Neural cell (in vitro differentiated cells): ENCODE results near the gene CHST6. TPM values are rescaled to one million over a fixed set of nuclear protein-coding genes. Genes with fewer than 3 reads are reported as not detected.
"Not testable (repeated sequence)": the region's sequence is repeated elsewhere in the genome, so short reads cannot be mapped to it uniquely, and the experiment has no call there.

ENCODE experiments used
- H2AFZ ChIP-seq: fragments of 200-600, 300-800 bp; sonication (generic), shearing (Covaris generic); 2 replicates; pipeline ENCODE4 v1.6.0; 2014; ENCODE audit warnings: low read depth, mild to moderate bottlenecking, antibody characterized with exemption, low read length, moderate library complexity
- H3F3A ChIP-seq: fragments of 200-600 bp; shearing (Covaris generic); 2 replicates; pipeline ENCODE4 v1.6.1; 2016; ENCODE audit warnings: mild to moderate bottlenecking, moderate library complexity, mixed read lengths, antibody characterized with exemption, low read length; ENCODE audit not compliant: insufficient read depth, poor library complexity, severe bottlenecking
- H3K27ac ChIP-seq: fragments of 200-600, 300-800 bp; sonication (generic), shearing (Covaris generic); 2 replicates; pipeline ENCODE4 v1.5.1; 2014; ENCODE audit warnings: mild to moderate bottlenecking, low read length, moderate library complexity
- H3K27me3 ChIP-seq: fragments of 300-800, 200-600 bp; sonication (generic), shearing (Covaris generic); 2 replicates; pipeline ENCODE4 v1.6.0; 2014; ENCODE audit warnings: mild to moderate bottlenecking, low read depth, low read length, moderate library complexity; ENCODE audit not compliant: insufficient read depth
- H3K36me3 ChIP-seq: fragments of 300-800, 200-600 bp; sonication (generic), shearing (Covaris generic); 2 replicates; pipeline ENCODE4 v1.5.1; 2014; ENCODE audit warnings: mild to moderate bottlenecking, antibody characterized with exemption, low read length, moderate library complexity; ENCODE audit not compliant: insufficient read depth
- H3K4me2 ChIP-seq: fragments of 300-800, 200-600 bp; sonication (generic), shearing (Covaris generic); 2 replicates; pipeline ENCODE4 v1.6.0; 2014; ENCODE audit warnings: mild to moderate bottlenecking, low read length
- H3K4me3 ChIP-seq: fragments of 300-800, 200-600 bp; sonication (generic), shearing (Covaris generic); 2 replicates; pipeline ENCODE4 v1.5.1; 2014; ENCODE audit warnings: mild to moderate bottlenecking, low read length, moderate library complexity
- H3K79me2 ChIP-seq: fragments of 200-600 bp; shearing (Covaris generic); replicated peaks from 2 replicates; pipeline ENCODE4 v1.6.0; 2014; ENCODE audit warnings: mild to moderate bottlenecking, low read length, moderate library complexity; ENCODE audit not compliant: insufficient read depth
- H3K9ac ChIP-seq: fragments of 300-800, 200-600 bp; sonication (generic), shearing (Covaris generic); 2 replicates; pipeline ENCODE4 v1.6.1; 2016; ENCODE audit warnings: mild to moderate bottlenecking, low read length, mixed read lengths
- H3K9me2 ChIP-seq: fragments of 200-600 bp; shearing (Covaris generic); 2 replicates; pipeline ENCODE4 v1.6.1; 2016; ENCODE audit warnings: mild to moderate bottlenecking, low read length, mixed read lengths; ENCODE audit not compliant: insufficient read depth
- H3K9me3 ChIP-seq: fragments of 200-600, 300-800 bp; sonication (generic), shearing (Covaris generic); 2 replicates; pipeline ENCODE4 v1.6.1; 2016; ENCODE audit warnings: mild to moderate bottlenecking, mixed run types, low read length, moderate library complexity, mixed read lengths
- H4K20me1 ChIP-seq: fragments of 200-600 bp; shearing (Covaris generic); 2 replicates; pipeline ENCODE4 v1.6.1; 2016; ENCODE audit warnings: mild to moderate bottlenecking, mixed run types; ENCODE audit not compliant: insufficient read depth
- EP300 ChIP-seq: fragments of 450-650 bp; conservative IDR thresholded peaks from 2 replicates; pipeline ENCODE4 v1.6.1; 2014; ENCODE audit warnings: antibody characterized with exemption, mild to moderate bottlenecking, moderate library complexity; ENCODE audit not compliant: poor library complexity, severe bottlenecking
- EZH2 ChIP-seq: fragments of 200-600, 300-800 bp; shearing (Covaris generic), sonication (generic); IDR thresholded peaks from 2 replicates; pipeline ENCODE4 v1.6.1; 2014; ENCODE audit warnings: antibody characterized with exemption, low read length, borderline replicate concordance, mild to moderate bottlenecking; ENCODE audit not compliant: insufficient read depth, poor library complexity, severe bottlenecking
- MXI1 ChIP-seq: fragments of 450-650 bp; conservative IDR thresholded peaks from 2 replicates; pipeline ENCODE4 v1.6.1; 2014; ENCODE audit warnings: antibody characterized with exemption, mild to moderate bottlenecking; ENCODE audit not compliant: poor library complexity, severe bottlenecking
- POLR2AphosphoS5 ChIP-seq: IDR thresholded peaks from 2 replicates; pipeline ENCODE4 v1.6.1; 2012
- RAD21 ChIP-seq: fragments of 450-650 bp; conservative IDR thresholded peaks from 2 replicates; pipeline ENCODE4 v1.6.1; 2014; ENCODE audit warnings: antibody characterized with exemption, mild to moderate bottlenecking, moderate library complexity
- SMC3 ChIP-seq: fragments of 450-650 bp; conservative IDR thresholded peaks from 2 replicates; pipeline ENCODE4 v1.6.1; 2014; ENCODE audit warnings: antibody characterized with exemption, mild to moderate bottlenecking, moderate library complexity; ENCODE audit not compliant: poor library complexity
- TAF1 ChIP-seq: IDR thresholded peaks from 2 replicates; pipeline ENCODE4 v1.6.1; 2012; ENCODE audit warnings: low read depth
- polyA plus RNA-seq: library from polyadenylated mRNA; depleted of rRNA; stranded (reverse); fragments of >200 nt; gene quantifications from 2 replicates; pipeline ENCODE4 v1.2.3, GENCODE V29; 2014
- TF ChIP-seq, protein P1 (sequence below): fragments of 450-650 bp; IDR thresholded peaks from 2 replicates; pipeline ENCODE4 v1.5.1; 2014; ENCODE audit warnings: antibody characterized with exemption, mild to moderate bottlenecking, moderate library complexity; ENCODE audit not compliant: poor library complexity, severe bottlenecking
- TF ChIP-seq, protein P2 (sequence below): IDR thresholded peaks from 2 replicates; pipeline ENCODE4 v1.6.1; 2012; ENCODE audit warnings: borderline replicate concordance

Gene CHST6
- polyA plus RNA-seq, 1 donor from 2014 or later, result 0.02 TPM

DNA sequence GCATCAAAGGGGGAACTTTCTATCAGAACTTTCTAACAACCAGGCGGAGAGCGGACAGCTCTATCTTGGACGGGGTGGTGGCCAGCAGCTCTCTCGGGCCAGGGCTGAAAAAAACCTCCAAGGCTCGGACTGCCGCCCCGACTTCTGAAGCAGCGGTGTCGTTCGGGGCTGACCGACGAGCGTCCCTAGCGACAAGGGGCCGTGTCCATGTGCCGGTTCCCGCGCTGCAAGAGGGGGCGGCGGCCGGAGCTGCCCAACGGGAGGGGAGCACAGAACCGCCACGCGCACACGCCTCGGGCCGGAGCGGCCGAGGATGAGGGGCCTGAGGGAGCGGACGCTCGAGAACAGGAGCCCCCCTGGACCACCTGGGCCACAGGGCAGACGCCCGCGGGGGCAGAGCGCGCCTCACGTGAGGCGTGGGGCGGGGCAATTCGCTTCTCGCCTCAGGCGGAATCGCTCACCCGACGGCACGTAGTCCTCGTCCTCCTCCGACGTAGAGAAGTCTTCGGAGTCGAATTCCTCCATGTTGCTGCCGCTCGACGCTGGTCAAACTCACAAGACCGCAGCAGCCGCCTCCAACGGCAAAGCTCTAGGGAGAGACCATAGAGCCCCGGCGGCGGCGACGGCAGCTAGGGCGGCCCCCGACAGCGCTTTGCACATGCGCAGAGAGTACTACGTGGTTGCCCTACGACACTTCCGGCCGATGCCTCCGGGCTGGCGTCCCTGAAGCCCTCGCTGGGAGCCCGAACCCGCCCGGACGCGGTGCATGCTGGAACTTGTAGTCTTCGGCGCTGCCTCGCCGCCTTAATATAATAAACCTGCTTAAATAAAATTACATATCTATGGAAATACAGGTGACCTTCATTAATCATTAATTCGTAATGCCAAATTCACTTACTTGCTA lies 62.2 kb downstream of the CHST6 start, which contains the start of gene CFDP1:
TSS of gene CFDP1 (minus strand) at position 676 of the 904 bp plus-strand sequence. CDS start at position 525, 151 bp downstream.
- Histone ChIP-seq H3F3A (peaks cover 4% of the 10 kb centered on the region), H3K79me2 (peaks cover 20% of the 10 kb centered on the region), H3K4me3 (peak within 1 kb of the TSS; percentile 92), H3K27me3 (no peaks in the 10 kb centered on the region), H2AFZ (peak within 1 kb of the TSS; percentile 87), H4K20me1 (no peaks in the 10 kb centered on the region), H3K36me3 (no peaks in the 10 kb centered on the region), H3K9ac (peak within 1 kb of the TSS; percentile 78), H3K27ac (peak within 1 kb of the TSS; percentile 81), H3K4me2 (peak within 1 kb of the TSS; percentile 60), H3K9me3 (no peaks in the 10 kb centered on the region), H3K9me2 (no peaks in the 10 kb centered on the region)
- TF ChIP-seq RAD21, result no peak
- TF ChIP-seq, protein P1, sequence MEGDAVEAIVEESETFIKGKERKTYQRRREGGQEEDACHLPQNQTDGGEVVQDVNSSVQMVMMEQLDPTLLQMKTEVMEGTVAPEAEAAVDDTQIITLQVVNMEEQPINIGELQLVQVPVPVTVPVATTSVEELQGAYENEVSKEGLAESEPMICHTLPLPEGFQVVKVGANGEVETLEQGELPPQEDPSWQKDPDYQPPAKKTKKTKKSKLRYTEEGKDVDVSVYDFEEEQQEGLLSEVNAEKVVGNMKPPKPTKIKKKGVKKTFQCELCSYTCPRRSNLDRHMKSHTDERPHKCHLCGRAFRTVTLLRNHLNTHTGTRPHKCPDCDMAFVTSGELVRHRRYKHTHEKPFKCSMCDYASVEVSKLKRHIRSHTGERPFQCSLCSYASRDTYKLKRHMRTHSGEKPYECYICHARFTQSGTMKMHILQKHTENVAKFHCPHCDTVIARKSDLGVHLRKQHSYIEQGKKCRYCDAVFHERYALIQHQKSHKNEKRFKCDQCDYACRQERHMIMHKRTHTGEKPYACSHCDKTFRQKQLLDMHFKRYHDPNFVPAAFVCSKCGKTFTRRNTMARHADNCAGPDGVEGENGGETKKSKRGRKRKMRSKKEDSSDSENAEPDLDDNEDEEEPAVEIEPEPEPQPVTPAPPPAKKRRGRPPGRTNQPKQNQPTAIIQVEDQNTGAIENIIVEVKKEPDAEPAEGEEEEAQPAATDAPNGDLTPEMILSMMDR, result peak; percentile 27
- peak; percentile 92 for TF ChIP-seq MXI1
- TF ChIP-seq, protein P2, sequence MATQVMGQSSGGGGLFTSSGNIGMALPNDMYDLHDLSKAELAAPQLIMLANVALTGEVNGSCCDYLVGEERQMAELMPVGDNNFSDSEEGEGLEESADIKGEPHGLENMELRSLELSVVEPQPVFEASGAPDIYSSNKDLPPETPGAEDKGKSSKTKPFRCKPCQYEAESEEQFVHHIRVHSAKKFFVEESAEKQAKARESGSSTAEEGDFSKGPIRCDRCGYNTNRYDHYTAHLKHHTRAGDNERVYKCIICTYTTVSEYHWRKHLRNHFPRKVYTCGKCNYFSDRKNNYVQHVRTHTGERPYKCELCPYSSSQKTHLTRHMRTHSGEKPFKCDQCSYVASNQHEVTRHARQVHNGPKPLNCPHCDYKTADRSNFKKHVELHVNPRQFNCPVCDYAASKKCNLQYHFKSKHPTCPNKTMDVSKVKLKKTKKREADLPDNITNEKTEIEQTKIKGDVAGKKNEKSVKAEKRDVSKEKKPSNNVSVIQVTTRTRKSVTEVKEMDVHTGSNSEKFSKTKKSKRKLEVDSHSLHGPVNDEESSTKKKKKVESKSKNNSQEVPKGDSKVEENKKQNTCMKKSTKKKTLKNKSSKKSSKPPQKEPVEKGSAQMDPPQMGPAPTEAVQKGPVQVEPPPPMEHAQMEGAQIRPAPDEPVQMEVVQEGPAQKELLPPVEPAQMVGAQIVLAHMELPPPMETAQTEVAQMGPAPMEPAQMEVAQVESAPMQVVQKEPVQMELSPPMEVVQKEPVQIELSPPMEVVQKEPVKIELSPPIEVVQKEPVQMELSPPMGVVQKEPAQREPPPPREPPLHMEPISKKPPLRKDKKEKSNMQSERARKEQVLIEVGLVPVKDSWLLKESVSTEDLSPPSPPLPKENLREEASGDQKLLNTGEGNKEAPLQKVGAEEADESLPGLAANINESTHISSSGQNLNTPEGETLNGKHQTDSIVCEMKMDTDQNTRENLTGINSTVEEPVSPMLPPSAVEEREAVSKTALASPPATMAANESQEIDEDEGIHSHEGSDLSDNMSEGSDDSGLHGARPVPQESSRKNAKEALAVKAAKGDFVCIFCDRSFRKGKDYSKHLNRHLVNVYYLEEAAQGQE, result peak; percentile 14
- peak; percentile 37 for TF ChIP-seq EP300
- TF ChIP-seq POLR2AphosphoS5, result peak; percentile 86
- no peak for TF ChIP-seq EZH2
- peak; percentile 45 for TF ChIP-seq SMC3
- TF ChIP-seq TAF1, result no peak

DNA sequence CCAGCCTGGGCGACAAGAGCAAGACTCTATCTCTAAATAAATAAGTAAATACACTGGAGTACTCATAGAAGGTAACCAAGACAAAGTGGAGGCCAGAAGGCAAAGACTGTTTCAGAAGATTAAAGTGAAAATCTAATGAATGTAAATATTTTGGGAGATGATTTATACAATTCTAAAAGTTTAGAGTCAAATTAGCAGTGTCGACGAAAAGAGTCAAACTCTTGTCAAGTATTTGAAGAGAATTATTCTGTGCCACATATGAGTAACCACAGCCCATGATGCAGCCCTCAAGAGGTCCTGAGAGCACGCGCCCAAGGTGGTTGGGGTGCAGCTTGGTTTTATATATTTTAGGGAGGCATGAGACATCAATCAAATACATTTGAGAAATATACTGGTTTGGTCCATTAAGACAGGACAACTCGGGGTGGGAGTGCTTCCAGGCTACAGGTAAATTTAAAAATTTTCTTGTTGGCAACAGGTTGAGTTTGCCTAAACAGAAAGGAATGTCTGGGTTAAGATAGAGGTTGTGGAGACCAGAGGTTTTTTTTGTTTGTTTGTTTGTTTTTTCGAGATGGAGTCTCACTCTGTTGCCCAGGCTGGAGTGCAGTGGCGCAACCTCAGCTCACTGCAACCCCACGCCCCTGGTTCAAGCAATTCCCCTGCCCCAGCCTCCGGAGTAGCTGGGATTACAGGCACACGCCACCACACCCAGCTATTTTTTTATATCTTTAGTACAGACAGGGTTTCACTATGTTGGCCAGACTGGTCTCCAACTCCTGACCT lies 65.4 kb downstream of the CHST6 start:
- Histone ChIP-seq H3K27me3 (no peaks in the 10 kb centered on the region), H4K20me1 (no peaks in the 10 kb centered on the region), H3K79me2 (peaks cover 33% of the 10 kb centered on the region), H3K4me3 (no peak overlapping the region), H3K9ac (no peak overlapping the region), H3K27ac (no peak overlapping the region), H3K4me2 (no peak overlapping the region), H3K36me3 (no peaks in the 10 kb centered on the region), H2AFZ (no peak overlapping the region), H3K9me3 (no peaks in the 10 kb centered on the region), H3K9me2 (no peaks in the 10 kb centered on the region), H3F3A (peaks cover 4% of the 10 kb centered on the region)
- TF ChIP-seq, protein P2, result no peak

DNA sequence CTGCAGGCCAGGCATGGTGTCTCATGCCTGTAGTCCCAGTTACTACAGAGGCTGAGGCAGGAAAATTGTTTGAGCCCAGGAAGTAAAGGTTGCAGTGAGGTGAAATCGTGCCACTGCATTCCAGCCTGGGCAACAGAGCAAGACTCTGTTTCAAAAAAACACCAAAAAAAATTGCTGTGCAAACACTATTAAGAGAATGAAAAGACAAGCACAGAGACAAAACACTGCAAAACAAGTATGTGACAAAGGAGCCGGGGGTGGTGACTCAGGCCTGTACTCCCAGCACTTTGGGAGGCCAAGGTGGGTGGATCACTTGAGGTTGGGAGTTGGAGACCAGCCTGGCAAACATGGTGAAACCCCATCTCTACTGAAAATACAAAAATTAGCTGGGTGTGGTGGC lies 68.7 kb downstream of the CHST6 start:
- H4K20me1 ChIP-seq, result not testable (repeated sequence)

More for the DNA sequence above, 68.7 kb downstream of the CHST6 start:
- not testable (repeated sequence) for H3K27ac ChIP-seq, H2AFZ ChIP-seq, H3K9me3 ChIP-seq, H3F3A ChIP-seq, H3K27me3 ChIP-seq, H3K9me2 ChIP-seq, H3K4me3 ChIP-seq, H3K9ac ChIP-seq, H3K36me3 ChIP-seq, H3K4me2 ChIP-seq
- H3K79me2 ChIP-seq, result peaks cover 31% of the 10 kb centered on the region
